Gastroesophageal sphincter (tissue), 4 donors: ENCODE data around the gene TGFBR2. TPM values are rescaled to one million over a fixed set of nuclear protein-coding genes. Genes with fewer than 3 reads are reported as not detected.

Experiments
- ATAC-seq: fragments of 150-250 bp; one replicate; pipeline ENCODE4 v1.9.1; 2016; ENCODE audit warnings: mild to moderate bottlenecking, moderate library complexity
- H3K27ac ChIP-seq, 4 donors: fragments of 200-600 bp; sonication (generic) in 3 of 4; 1 replicate in 3 of 4; 2 replicates in 1 of 4; pipeline ENCODE4 v1.5.1; 2016 to 2019
- H3K27me3 ChIP-seq: fragments of 200-600 bp; sonication (generic); one replicate; pipeline ENCODE4 v1.5.1; 2019
- H3K36me3 ChIP-seq, 2 donors: fragments of 200-600 bp; sonication (generic); one replicate each; pipeline ENCODE4 v1.5.1; 2019; ENCODE audit warnings: control low read depth in 1 of 2
- H3K4me1 ChIP-seq, 3 donors: fragments of 200-600 bp; sonication (generic); 1 replicate in 2 of 3; 2 replicates in 1 of 3; pipeline ENCODE4 v1.5.1; 2016 to 2019; ENCODE audit warnings: control low read depth in 2 of 3
- H3K4me3 ChIP-seq, 2 donors: fragments of 200-600 bp; sonication (generic); one replicate each; pipeline ENCODE4 v1.5.1; 2019; ENCODE audit warnings: mild to moderate bottlenecking in 1 of 2, moderate library complexity in 1 of 2
- H3K9me3 ChIP-seq, 3 donors: fragments of 200-600 bp; sonication (generic); one replicate each; pipeline ENCODE4 v1.5.1; 2017 to 2019; ENCODE audit warnings: control low read depth in 2 of 3
- EP300 ChIP-seq: sonication (generic); formaldehyde crosslinking; IDR thresholded peaks from one replicate; pipeline ENCODE4 v1.6.1; 2017; ENCODE audit warnings: antibody characterized with exemption, mild to moderate bottlenecking
- POLR2A ChIP-seq, 2 donors: fragments of 450-650 bp; IDR thresholded peaks; one replicate each; pipeline ENCODE4 v1.6.1; 2017; ENCODE audit warnings: antibody characterized with exemption in 2 of 2, mild to moderate bottlenecking in 2 of 2, moderate library complexity in 1 of 2
- POLR2AphosphoS5 ChIP-seq: sonication (generic); formaldehyde crosslinking; IDR thresholded peaks from one replicate; pipeline ENCODE4 v1.6.1; 2017; ENCODE audit warnings: antibody characterized with exemption
- WGBS, 2 donors: methylation state at CpG; one replicate each; pipeline ENCODE4 v1.1.5; 2018; ENCODE audit warnings: low coverage in 1 of 2; 5-methylcytosine and 5-hydroxymethylcytosine counted together
- total RNA-seq, 4 donors: library from RNA; depleted of rRNA; stranded (reverse); fragments of >200 nt; gene quantifications; one replicate each; pipeline ENCODE4 v1.1.0, GENCODE V29; 2016
- TF ChIP-seq, protein P1 (sequence below), 4 experiments: fragments of 200-600 bp in 2 of 4; fragments of 450-650 bp in 2 of 4; sonication (generic) in 1 of 4; IDR thresholded peaks; one replicate each; pipeline ENCODE4 v1.5.1; 2017 to 2019; ENCODE audit warnings: antibody characterized with exemption in 4 of 4, mild to moderate bottlenecking in 2 of 4, moderate library complexity in 2 of 4

Gene TGFBR2
- total RNA-seq, 4 donors from 2014 or later: 174 to 297 (median 231) TPM

DNA sequence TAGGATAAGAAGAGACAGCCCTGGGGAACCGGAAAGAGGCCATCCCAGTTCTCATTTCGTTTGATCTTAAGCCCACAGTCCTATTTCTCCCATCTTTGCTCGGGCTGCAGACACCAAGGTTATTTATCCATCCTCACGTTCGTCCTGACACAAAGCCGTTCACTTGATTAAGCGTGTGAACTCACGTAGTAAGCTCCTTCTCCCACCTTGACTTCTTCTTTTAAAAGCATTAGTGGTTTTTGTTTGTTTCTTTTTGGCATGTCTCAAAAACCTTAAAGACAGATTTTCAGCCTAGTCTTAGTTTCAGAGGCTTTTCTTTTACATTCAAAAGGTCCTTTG is 70.9 kb downstream of the TGFBR2 start:
- WGBS, 2 donors: 37 to 75% methylated on average over 3 to 8 of the region's 8 CpGs
- TF ChIP-seq POLR2AphosphoS5 (no peak), EP300 (no peak), POLR2A (IDR thresholded peaks at IDR 0.05) (no peak)
- TF ChIP-seq, protein P1, sequence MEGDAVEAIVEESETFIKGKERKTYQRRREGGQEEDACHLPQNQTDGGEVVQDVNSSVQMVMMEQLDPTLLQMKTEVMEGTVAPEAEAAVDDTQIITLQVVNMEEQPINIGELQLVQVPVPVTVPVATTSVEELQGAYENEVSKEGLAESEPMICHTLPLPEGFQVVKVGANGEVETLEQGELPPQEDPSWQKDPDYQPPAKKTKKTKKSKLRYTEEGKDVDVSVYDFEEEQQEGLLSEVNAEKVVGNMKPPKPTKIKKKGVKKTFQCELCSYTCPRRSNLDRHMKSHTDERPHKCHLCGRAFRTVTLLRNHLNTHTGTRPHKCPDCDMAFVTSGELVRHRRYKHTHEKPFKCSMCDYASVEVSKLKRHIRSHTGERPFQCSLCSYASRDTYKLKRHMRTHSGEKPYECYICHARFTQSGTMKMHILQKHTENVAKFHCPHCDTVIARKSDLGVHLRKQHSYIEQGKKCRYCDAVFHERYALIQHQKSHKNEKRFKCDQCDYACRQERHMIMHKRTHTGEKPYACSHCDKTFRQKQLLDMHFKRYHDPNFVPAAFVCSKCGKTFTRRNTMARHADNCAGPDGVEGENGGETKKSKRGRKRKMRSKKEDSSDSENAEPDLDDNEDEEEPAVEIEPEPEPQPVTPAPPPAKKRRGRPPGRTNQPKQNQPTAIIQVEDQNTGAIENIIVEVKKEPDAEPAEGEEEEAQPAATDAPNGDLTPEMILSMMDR (IDR thresholded peaks at IDR 0.05): no peak
- H3K4me3 ChIP-seq: no peak overlapping the region
- H3K36me3 ChIP-seq: peaks cover 0 to 74% of the 10 kb centered on the region in 2 donors
- no peaks in the 10 kb centered on the region for H3K27me3 ChIP-seq
- peak overlapping the region in 2 of 4 donors; percentile 11 to 49 for H3K27ac ChIP-seq
- ATAC-seq: no peak
- H3K9me3 ChIP-seq: no peaks in the 10 kb centered on the region
- peaks cover 32 to 96% (median 50%) of the 10 kb centered on the region in 3 donors for H3K4me1 ChIP-seq

- H3K4me3 ChIP-seq: no peak overlapping the region
- H3K36me3 ChIP-seq: peaks cover 0 to 56% of the 10 kb centered on the region in 2 donors
- no peaks in the 10 kb centered on the region for H3K9me3 ChIP-seq
- ATAC-seq: no peak
- TF ChIP-seq, protein P1 (IDR thresholded peaks at IDR 0.05): no peak
- no peaks in the 10 kb centered on the region for H3K27me3 ChIP-seq
- peak overlapping the region; percentile 56 to 77 (median 62) for H3K27ac ChIP-seq
- peaks cover 36 to 96% (median 51%) of the 10 kb centered on the region in 3 donors for H3K4me1 ChIP-seq
Measured at GRCh38 chr3:30679045-30679444, 72.6 kb downstream of the TGFBR2 start.

- 59 to 62% methylated on average over 13 of the region's 18 CpGs for WGBS, 2 donors
- H3K4me3 ChIP-seq: no peak overlapping the region
Measured at GRCh38 chr3:30680789-30681648, 74.6 kb downstream of the TGFBR2 start.

GRCh38 chr3:30681649-30682211 is 75.3 kb downstream of the TGFBR2 start:
- peak; percentile 77 for ATAC-seq
- no peak overlapping the region for H3K4me3 ChIP-seq
- peaks cover 0 to 43% of the 10 kb centered on the region in 2 donors for H3K36me3 ChIP-seq
- H3K27ac ChIP-seq: peak overlapping the region; percentile 58 to 77 (median 64)
- peaks cover 43 to 100% (median 58%) of the 10 kb centered on the region in 3 donors for H3K4me1 ChIP-seq
- TF ChIP-seq EP300: no peak
- TF ChIP-seq, protein P1 (IDR thresholded peaks at IDR 0.05): no peak
- TF ChIP-seq POLR2A (IDR thresholded peaks at IDR 0.05): no peak
- peak; percentile 49 for TF ChIP-seq POLR2AphosphoS5
- 42 to 66% methylated on average over 4 to 6 of the region's 6 CpGs for WGBS, 2 donors
- H3K9me3 ChIP-seq: no peaks in the 10 kb centered on the region
- no peaks in the 10 kb centered on the region for H3K27me3 ChIP-seq

More at GRCh38 chr3:30680789-30681648, 74.6 kb downstream of the TGFBR2 start:
- ATAC-seq: peak; percentile 26
- Histone ChIP-seq H3K27ac (peak overlapping the region; percentile 58 to 77 (median 66)), H3K9me3 (no peaks in the 10 kb centered on the region), H3K27me3 (no peaks in the 10 kb centered on the region), H3K36me3 (peaks cover 0 to 47% of the 10 kb centered on the region in 2 donors), H3K4me1 (peaks cover 46 to 100% (median 62%) of the 10 kb centered on the region in 3 donors)
- peak; percentile 17 for TF ChIP-seq POLR2AphosphoS5
- TF ChIP-seq, protein P1 (IDR thresholded peaks at IDR 0.05): no peak
- TF ChIP-seq POLR2A (IDR thresholded peaks at IDR 0.05): no peak
